Parathyroid adenoma (tissue), 2 donors: ENCODE data around the gene YIPF5.

Experiments
- H2AFZ ChIP-seq: fragments of 300-600 bp; sonication (generic); one replicate; pipeline ENCODE4 v1.7.0; 2017; ENCODE audit warnings: antibody characterized with exemption, mild to moderate bottlenecking
- H3K27ac ChIP-seq: fragments of 300-600 bp; sonication (generic); one replicate; pipeline ENCODE4 v1.7.0; 2017
- H3K27me3 ChIP-seq: fragments of 300-600 bp; sonication (generic); one replicate; pipeline ENCODE4 v1.7.0; 2017; ENCODE audit warnings: low read length; ENCODE audit not compliant: control insufficient read depth, insufficient read depth
- H3K36me3 ChIP-seq: fragments of 300-600 bp; sonication (generic); one replicate; pipeline ENCODE4 v1.7.0; 2017; ENCODE audit warnings: low read length; ENCODE audit not compliant: control insufficient read depth, insufficient read depth
- H3K4me1 ChIP-seq: fragments of 300-600 bp; sonication (generic); one replicate; pipeline ENCODE4 v1.7.0; 2017; ENCODE audit warnings: control low read depth
- H3K4me2 ChIP-seq: fragments of 300-600 bp; sonication (generic); one replicate; pipeline ENCODE4 v1.7.0; 2017; ENCODE audit warnings: low read length
- H3K4me3 ChIP-seq: fragments of 300-600 bp; sonication (generic); one replicate; pipeline ENCODE4 v1.7.0; 2017; ENCODE audit warnings: low read depth, low read length
- H3K79me2 ChIP-seq: fragments of 300-600 bp; sonication (generic); one replicate; pipeline ENCODE4 v1.7.0; 2017; ENCODE audit warnings: control low read depth
- H3K9ac ChIP-seq: fragments of 300-600 bp; sonication (generic); one replicate; pipeline ENCODE4 v1.7.0; 2017; ENCODE audit warnings: mild to moderate bottlenecking
- H3K9me3 ChIP-seq: fragments of 300-600 bp; sonication (generic); one replicate; pipeline ENCODE4 v1.7.0; 2017; ENCODE audit warnings: low read length; ENCODE audit not compliant: control insufficient read depth
- CTCF ChIP-seq: fragments of 300-600 bp; sonication (generic); IDR thresholded peaks from one replicate; pipeline ENCODE4 v1.7.0; 2017; ENCODE audit warnings: antibody characterized with exemption, mild to moderate bottlenecking
- donor health status: primary hyperparathyroidism.

YIPF5 gene

DNA sequence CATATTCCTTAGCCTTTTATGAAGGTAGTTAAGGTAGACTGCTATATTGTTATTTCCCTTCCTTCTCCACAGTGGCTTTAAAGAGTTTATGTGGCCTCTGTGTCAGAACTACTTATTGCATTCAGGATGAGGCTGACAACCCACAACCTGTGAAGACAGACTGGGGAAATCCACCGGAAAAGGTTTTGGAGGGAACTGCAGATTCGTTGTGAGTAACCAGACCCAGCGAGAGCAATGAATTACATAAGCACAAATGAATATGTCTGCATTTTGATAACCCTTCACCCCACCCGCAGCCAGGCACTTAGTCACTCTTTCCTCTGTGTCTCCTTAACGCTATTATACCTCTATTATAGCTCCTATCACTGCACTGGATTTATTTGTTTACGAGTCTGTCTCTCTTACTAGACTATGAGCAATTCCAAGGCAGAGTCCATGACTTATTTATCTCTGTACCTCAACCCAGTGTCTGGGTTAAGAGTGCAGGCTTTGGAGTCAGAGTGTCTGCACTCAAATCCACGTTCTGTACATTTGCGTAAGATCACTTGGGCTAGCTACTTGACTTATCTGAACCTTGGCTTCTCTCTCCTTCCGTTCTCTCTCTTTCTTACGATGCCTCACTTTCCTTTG is 19.5 kb upstream of the YIPF5 start:
- no peaks in the 10 kb centered on the region for H3K9me3 ChIP-seq
- H3K36me3 ChIP-seq: no peaks in the 10 kb centered on the region
- no peaks in the 10 kb centered on the region for H3K27me3 ChIP-seq
- H3K79me2 ChIP-seq: no peaks in the 10 kb centered on the region
- H3K4me1 ChIP-seq: peaks cover 8% of the 10 kb centered on the region
- no peak overlapping the region for H3K9ac ChIP-seq
- no peak overlapping the region for H2AFZ ChIP-seq
- TF ChIP-seq CTCF: no peak
- no peak overlapping the region for H3K27ac ChIP-seq
- no peak overlapping the region for H3K4me3 ChIP-seq
- H3K4me2 ChIP-seq: no peak overlapping the region

DNA sequence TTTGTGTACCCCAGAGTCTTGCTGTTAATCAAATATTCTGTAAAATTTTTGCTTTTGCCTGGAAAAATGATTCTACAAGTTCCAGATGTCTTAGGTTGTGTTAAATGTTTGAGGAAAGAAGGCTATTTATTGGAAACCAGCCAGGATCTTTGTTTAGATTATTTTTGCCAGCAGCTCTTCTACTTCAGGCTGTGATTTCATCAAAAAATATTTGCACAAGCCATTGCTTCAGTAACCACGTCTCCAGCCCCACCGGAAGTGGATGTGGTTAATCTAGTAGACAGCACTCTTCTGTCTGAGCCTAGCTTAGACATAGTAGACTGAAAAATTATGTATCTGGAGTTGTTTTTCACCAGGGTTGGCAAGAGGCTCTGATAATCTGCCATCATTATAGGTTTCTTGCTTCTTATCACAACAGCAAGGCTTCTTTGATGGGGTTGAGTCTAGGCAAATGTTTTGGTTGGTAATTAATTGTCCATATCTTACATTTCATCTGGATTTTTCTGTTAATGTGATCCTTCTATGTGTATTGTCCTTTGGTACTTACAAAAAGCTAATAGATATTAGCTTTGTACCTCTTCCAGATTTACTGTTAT is 17.3 kb upstream of the YIPF5 start:
- Histone ChIP-seq H3K79me2 (no peaks in the 10 kb centered on the region), H3K36me3 (no peaks in the 10 kb centered on the region), H3K9ac (no peak overlapping the region), H3K27ac (peak overlapping the region; percentile 43), H3K27me3 (no peaks in the 10 kb centered on the region), H3K9me3 (no peaks in the 10 kb centered on the region), H3K4me1 (peaks cover 8% of the 10 kb centered on the region), H3K4me3 (no peak overlapping the region), H2AFZ (peak overlapping the region; percentile 75), H3K4me2 (no peak overlapping the region)
- no peak for TF ChIP-seq CTCF

GRCh38 chr5:144183254-144183889 is 12.9 kb upstream of the YIPF5 start:
- no peaks in the 10 kb centered on the region for H3K27me3 ChIP-seq
- peak; percentile 67 for TF ChIP-seq CTCF

DNA sequence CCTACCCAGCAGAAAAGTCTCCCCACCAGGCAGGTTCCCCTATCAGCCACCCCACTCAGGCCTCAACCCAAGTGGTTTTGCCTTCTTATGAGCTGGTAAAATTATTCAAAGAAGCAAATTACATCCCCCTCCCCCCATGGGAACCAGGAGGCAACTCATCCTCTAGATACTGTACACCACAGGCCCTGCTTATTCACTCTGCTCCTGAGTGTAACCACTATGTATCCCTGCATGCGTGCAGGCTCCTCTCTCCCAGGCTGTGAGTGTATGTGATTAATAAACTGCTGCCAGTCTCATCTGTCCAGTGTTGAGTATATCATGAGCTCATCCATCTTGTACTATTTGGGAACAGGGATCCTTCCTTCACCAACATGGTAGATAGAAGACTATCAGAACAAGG is 8.8 kb upstream of the YIPF5 start:
- no peaks in the 10 kb centered on the region for H3K79me2 ChIP-seq
- no peaks in the 10 kb centered on the region for H3K27me3 ChIP-seq
- H3K27ac ChIP-seq: no peak overlapping the region
- H3K36me3 ChIP-seq: no peaks in the 10 kb centered on the region
- TF ChIP-seq CTCF: no peak
- H3K4me2 ChIP-seq: no peak overlapping the region
- no peaks in the 10 kb centered on the region for H3K9me3 ChIP-seq
- H3K4me3 ChIP-seq: no peak overlapping the region
- no peak overlapping the region for H3K9ac ChIP-seq
- H3K4me1 ChIP-seq: no peaks in the 10 kb centered on the region
- H2AFZ ChIP-seq: no peak overlapping the region

More at GRCh38 chr5:144183254-144183889, 12.9 kb upstream of the YIPF5 start:
- Histone ChIP-seq H3K27ac (no peak overlapping the region), H3K4me3 (no peak overlapping the region), H2AFZ (peak overlapping the region; percentile 8), H3K9me3 (no peaks in the 10 kb centered on the region), H3K4me2 (no peak overlapping the region), H3K36me3 (no peaks in the 10 kb centered on the region), H3K79me2 (no peaks in the 10 kb centered on the region), H3K9ac (no peak overlapping the region), H3K4me1 (peaks cover 8% of the 10 kb centered on the region)
